HEK293 (cell line): ENCODE results near the gene VWA3A.

Source experiments
- BCL11B ChIP-seq: fragments of 450-650 bp; formaldehyde crosslinking; IDR thresholded peaks from 2 replicates; pipeline ENCODE4 v1.5.1; 2016; ENCODE audit warnings: low read depth, missing biosample characterization, missing genetic modification characterization
- TCF7L2 ChIP-seq: IDR thresholded peaks from 2 replicates; pipeline ENCODE4 v1.6.1; 2011; ENCODE audit warnings: low read depth, mild to moderate bottlenecking, inconsistent platforms, low read length, moderate library complexity, borderline replicate concordance
- ZBTB1 ChIP-seq: fragments of 450-650 bp; formaldehyde crosslinking; IDR thresholded peaks from 2 replicates; pipeline ENCODE4 v1.5.1; 2016; ENCODE audit warnings: missing biosample characterization, missing genetic modification characterization
- ZNF174 ChIP-seq: fragments of 450-650 bp; formaldehyde crosslinking; IDR thresholded peaks from 2 replicates; pipeline ENCODE4 v1.5.0; 2017; ENCODE audit warnings: missing biosample characterization, mild to moderate bottlenecking, missing genetic modification characterization
- ZNF521 ChIP-seq: fragments of 450-650 bp; formaldehyde crosslinking; IDR thresholded peaks from 2 replicates; pipeline ENCODE4 v1.5.1; 2017; ENCODE audit warnings: missing biosample characterization, mild to moderate bottlenecking, missing genetic modification characterization
- ZNF701 ChIP-seq: fragments of 450-650 bp; formaldehyde crosslinking; IDR thresholded peaks from 2 replicates; pipeline ENCODE4 v1.5.1; 2016; ENCODE audit warnings: missing biosample characterization, missing genetic modification characterization
- ZNF768 ChIP-seq: fragments of 450-650 bp; formaldehyde crosslinking; IDR thresholded peaks from 2 replicates; pipeline ENCODE4 v1.5.1; 2018; ENCODE audit warnings: missing biosample characterization, mild to moderate bottlenecking, missing genetic modification characterization
- TF ChIP-seq, protein P1 (sequence below): fragments of 450-650 bp; formaldehyde crosslinking; IDR thresholded peaks from 2 replicates; pipeline ENCODE4 v1.5.1; 2016; ENCODE audit warnings: missing biosample characterization, missing genetic modification characterization
- TF ChIP-seq, protein P2 (sequence below): fragments of 450-650 bp; formaldehyde crosslinking; IDR thresholded peaks from 2 replicates; pipeline ENCODE4 v1.5.1; 2016; ENCODE audit warnings: missing biosample characterization, missing genetic modification characterization
- TF ChIP-seq, protein P3 (sequence below): fragments of 450-650 bp; formaldehyde crosslinking; IDR thresholded peaks from 2 replicates; pipeline ENCODE4 v1.5.1; 2016; ENCODE audit warnings: missing biosample characterization, missing genetic modification characterization, low read depth
- TF ChIP-seq, protein P4 (sequence below): fragments of 450-650 bp; formaldehyde crosslinking; IDR thresholded peaks from 2 replicates; pipeline ENCODE4 v1.5.1; 2017; ENCODE audit warnings: missing biosample characterization, mild to moderate bottlenecking, missing genetic modification characterization, moderate library complexity

GRCh38 chr16:22075776-22076175 lies 16.6 kb upstream of the VWA3A start:
- TF ChIP-seq ZNF768 (tag by site-specific recombination) (no peak), BCL11B (tag by site-specific recombination) (no peak), TCF7L2 (no peak), ZBTB1 (tag by site-specific recombination) (no peak), ZNF521 (no peak), ZNF701 (tag by site-specific recombination) (no peak), ZNF174 (tag by site-specific recombination) (no peak)
- TF ChIP-seq, protein P1, sequence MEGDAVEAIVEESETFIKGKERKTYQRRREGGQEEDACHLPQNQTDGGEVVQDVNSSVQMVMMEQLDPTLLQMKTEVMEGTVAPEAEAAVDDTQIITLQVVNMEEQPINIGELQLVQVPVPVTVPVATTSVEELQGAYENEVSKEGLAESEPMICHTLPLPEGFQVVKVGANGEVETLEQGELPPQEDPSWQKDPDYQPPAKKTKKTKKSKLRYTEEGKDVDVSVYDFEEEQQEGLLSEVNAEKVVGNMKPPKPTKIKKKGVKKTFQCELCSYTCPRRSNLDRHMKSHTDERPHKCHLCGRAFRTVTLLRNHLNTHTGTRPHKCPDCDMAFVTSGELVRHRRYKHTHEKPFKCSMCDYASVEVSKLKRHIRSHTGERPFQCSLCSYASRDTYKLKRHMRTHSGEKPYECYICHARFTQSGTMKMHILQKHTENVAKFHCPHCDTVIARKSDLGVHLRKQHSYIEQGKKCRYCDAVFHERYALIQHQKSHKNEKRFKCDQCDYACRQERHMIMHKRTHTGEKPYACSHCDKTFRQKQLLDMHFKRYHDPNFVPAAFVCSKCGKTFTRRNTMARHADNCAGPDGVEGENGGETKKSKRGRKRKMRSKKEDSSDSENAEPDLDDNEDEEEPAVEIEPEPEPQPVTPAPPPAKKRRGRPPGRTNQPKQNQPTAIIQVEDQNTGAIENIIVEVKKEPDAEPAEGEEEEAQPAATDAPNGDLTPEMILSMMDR (tag by site-specific recombination) = no peak
- TF ChIP-seq, protein P2, sequence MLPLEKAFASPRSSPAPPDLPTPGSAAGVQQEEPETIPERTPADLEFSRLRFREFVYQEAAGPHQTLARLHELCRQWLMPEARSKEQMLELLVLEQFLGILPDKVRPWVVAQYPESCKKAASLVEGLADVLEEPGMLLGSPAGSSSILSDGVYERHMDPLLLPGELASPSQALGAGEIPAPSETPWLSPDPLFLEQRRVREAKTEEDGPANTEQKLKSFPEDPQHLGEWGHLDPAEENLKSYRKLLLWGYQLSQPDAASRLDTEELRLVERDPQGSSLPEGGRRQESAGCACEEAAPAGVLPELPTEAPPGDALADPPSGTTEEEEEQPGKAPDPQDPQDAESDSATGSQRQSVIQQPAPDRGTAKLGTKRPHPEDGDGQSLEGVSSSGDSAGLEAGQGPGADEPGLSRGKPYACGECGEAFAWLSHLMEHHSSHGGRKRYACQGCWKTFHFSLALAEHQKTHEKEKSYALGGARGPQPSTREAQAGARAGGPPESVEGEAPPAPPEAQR = no peak
- TF ChIP-seq, protein P3, sequence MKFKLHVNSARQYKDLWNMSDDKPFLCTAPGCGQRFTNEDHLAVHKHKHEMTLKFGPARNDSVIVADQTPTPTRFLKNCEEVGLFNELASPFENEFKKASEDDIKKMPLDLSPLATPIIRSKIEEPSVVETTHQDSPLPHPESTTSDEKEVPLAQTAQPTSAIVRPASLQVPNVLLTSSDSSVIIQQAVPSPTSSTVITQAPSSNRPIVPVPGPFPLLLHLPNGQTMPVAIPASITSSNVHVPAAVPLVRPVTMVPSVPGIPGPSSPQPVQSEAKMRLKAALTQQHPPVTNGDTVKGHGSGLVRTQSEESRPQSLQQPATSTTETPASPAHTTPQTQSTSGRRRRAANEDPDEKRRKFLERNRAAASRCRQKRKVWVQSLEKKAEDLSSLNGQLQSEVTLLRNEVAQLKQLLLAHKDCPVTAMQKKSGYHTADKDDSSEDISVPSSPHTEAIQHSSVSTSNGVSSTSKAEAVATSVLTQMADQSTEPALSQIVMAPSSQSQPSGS = no peak
- TF ChIP-seq, protein P4, sequence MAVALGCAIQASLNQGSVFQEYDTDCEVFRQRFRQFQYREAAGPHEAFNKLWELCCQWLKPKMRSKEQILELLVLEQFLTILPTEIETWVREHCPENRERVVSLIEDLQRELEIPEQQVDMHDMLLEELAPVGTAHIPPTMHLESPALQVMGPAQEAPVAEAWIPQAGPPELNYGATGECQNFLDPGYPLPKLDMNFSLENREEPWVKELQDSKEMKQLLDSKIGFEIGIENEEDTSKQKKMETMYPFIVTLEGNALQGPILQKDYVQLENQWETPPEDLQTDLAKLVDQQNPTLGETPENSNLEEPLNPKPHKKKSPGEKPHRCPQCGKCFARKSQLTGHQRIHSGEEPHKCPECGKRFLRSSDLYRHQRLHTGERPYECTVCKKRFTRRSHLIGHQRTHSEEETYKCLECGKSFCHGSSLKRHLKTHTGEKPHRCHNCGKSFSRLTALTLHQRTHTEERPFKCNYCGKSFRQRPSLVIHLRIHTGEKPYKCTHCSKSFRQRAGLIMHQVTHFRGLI = no peak
